ENCODE results near the gene SMAD7.

SMAD7 gene

DNA sequence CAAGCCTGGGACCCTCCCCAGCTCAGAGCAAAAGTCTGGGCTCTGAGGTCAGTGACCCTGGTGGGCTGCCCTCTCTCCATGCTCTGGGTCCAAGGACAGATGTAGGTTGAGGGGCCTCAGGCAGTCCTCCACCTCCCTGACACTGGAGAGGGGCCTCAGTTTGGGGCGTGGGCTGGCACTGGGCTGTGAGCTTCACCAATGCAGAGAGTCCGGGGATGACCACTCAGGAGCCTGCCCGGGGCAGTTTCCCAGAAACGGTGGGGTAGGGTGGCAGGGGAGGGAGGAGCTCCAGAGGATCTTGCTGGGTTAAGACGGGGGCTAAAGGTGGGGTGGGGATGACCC, 40.5 kb upstream of the SMAD7 start:
- H3K4me3 ChIP-seq (ENCODE audit: control insufficient read depth, low read depth, low read length), result no peak overlapping the region
- TF ChIP-seq, protein P1, sequence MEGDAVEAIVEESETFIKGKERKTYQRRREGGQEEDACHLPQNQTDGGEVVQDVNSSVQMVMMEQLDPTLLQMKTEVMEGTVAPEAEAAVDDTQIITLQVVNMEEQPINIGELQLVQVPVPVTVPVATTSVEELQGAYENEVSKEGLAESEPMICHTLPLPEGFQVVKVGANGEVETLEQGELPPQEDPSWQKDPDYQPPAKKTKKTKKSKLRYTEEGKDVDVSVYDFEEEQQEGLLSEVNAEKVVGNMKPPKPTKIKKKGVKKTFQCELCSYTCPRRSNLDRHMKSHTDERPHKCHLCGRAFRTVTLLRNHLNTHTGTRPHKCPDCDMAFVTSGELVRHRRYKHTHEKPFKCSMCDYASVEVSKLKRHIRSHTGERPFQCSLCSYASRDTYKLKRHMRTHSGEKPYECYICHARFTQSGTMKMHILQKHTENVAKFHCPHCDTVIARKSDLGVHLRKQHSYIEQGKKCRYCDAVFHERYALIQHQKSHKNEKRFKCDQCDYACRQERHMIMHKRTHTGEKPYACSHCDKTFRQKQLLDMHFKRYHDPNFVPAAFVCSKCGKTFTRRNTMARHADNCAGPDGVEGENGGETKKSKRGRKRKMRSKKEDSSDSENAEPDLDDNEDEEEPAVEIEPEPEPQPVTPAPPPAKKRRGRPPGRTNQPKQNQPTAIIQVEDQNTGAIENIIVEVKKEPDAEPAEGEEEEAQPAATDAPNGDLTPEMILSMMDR (IDR thresholded peaks at IDR 0.05; ENCODE audit: control insufficient read depth, insufficient read depth, low read depth, low read length, missing control alignments), result no peak
- DNase-seq (ENCODE audit: low read depth), result no peak

DNA sequence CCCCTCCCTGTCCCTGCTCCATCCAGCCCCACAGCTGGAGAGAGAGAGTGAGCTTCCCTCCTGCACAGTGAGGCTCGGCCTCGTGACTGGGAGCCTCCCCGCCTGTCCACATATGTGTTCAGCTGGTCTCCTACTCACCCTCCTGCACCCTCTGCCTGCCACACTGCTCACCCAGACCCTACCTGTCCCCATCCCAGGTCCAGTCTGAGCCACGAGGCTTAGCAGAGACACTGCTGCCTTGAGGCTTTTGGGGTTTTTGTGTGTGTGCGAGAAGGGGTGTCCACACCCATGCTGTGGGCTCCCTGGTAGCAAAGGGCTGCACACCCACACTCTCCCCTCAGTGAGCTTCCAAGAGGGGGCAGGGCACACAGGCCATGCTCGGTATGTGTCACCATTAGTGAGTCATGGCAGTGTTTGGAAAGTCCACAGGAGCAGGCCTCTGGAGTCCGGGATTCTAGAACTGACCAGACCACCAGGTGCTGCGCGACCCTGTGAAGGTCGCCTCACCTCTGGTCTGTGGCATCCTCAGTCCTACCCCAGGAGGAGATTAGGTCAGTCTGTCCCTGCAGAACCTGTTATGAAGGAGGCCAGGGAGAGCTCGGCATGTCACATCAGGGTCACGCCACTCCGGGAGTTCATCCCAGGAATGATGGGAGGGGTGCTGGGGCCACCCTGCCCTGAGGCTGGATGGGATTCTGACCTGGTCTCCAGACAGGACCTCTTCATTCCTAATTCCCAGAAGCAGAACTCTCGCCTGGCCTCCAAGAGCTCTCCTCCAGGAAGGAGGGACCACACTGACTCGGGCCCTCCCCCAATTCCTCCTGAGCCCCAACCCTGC, 39.9 kb upstream of the SMAD7 start:
- H3K4me3 ChIP-seq (ENCODE audit: control insufficient read depth, low read depth, low read length), result no peak overlapping the region
- TF ChIP-seq, protein P1 (IDR thresholded peaks at IDR 0.05; ENCODE audit: control insufficient read depth, insufficient read depth, low read depth, low read length, missing control alignments), result no peak
- no peak for DNase-seq (ENCODE audit: low read depth)

DNA sequence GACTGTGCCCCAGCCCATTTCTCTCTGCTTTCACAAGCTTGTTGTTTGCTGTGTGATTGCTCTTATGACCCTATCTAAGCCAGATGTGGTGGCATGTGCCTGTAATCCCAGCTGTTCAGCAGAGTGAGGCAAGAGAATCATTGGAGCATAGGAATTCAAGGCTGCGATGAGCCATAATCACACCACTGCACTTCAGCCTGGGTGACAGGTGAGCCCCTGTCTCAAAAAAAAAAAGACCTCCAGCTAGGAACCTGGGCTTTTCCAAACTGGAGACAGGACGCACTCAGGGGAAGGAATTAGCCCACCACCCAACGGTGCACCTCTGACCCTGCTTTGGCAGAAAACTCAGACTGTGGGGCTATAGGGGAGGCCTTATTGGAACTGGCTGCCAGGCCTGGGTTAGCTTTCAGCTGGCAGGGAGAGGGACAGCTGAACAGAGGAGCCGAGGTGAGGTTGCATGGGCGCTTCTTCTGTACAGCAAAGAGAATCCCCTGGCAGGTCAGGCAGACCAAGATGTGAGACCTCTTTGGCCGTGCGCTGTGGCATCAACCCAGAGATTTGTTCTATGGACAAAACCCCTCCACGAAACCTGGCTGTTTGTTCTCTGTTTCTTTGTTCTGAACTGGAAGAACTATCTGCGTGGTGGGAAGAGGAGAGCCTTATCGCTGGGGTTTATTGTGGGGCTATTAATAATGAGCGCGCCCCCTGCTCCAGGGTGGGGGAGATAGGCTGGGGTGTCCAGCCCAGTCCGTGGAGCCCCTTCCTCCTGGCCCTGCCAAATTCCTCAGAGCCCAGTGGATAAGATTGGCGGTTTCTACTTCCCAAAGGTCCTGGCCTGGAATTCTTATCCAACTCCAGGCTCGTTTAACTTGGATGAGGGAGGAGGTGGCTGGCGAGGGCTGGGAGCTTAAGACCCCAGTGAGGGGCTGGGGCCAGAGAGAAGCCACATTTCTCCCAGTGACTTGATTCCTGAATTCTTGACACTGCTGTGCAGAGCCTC, 38.8 kb upstream of the SMAD7 start:
- no peak overlapping the region for H3K4me3 ChIP-seq (ENCODE audit: control insufficient read depth, low read depth, low read length)
- TF ChIP-seq, protein P1 (IDR thresholded peaks at IDR 0.05; ENCODE audit: control insufficient read depth, insufficient read depth, low read depth, low read length, missing control alignments), result no peak
- no peak for DNase-seq (ENCODE audit: low read depth)

DNA sequence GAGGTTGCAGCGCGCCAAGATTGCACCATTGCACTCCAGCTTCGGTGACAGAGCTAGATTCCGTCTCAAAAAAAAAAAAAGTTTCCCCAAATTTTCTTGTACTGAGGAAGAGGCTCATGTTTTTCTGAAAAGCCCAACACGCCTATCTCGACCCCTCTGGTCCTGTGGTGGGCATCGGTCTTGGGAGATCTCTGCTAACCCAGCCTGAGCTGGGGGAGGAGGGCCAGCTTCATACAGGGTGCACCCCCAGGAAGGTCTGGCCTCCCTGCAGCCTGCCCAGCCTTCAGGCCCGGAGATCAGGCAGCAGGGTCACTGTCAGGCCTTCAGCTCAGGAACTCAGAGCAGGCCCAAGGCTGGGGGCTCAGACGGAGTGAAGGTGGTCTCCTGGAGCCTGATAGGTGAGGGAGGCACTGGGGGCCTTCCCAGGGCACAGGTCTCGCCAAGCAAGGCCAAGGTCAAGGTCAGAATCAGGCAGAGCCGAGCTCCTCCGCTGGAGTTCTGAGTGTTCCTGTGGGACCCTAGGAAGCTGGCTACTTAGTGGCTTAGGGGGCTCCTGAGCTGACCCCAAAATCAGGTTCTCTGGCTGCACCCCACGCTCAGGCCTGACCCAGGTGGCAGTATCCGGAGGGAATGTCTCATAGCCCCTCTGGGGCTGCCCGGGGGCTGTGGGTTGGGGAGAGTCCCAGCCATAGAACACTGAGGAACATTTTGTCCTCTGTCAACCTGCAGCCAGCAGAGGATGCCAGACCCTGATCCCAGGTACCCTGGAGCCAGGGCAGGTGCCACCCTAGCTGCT, 37.9 kb upstream of the SMAD7 start:
- DNase-seq (ENCODE audit: low read depth), result no peak
- TF ChIP-seq, protein P1 (IDR thresholded peaks at IDR 0.05; ENCODE audit: control insufficient read depth, insufficient read depth, low read depth, low read length, missing control alignments), result no peak
- H3K4me3 ChIP-seq (ENCODE audit: control insufficient read depth, low read depth, low read length), result no peak overlapping the region

DNA sequence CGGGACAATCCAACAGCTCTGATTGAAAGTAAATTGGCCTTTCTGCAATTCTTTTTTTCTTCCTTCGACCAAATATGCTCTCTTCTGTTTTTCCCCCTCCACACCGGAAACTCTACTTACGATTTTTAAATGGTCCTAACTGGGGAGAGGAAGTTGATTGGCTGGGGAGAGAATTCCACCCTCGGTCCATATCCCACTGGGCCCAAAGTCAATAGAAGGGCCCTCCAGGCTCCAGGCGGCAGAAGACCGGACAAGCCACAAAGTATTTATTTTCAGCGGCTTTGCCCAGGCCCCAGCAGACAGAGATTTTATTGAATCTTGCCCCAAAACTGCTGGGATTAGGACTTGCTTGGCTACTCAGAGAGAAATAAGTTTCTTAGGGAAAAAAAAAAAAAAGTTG, 37.1 kb upstream of the SMAD7 start:
- no peak for DNase-seq (ENCODE audit: low read depth)
- TF ChIP-seq, protein P1 (IDR thresholded peaks at IDR 0.05; ENCODE audit: control insufficient read depth, insufficient read depth, low read depth, low read length, missing control alignments), result no peak
- no peak overlapping the region for H3K4me3 ChIP-seq (ENCODE audit: control insufficient read depth, low read depth, low read length)

All from AG09309 (cell line).